ENCODE data around the gene MCCD1. TPM values are rescaled to one million over a fixed set of nuclear protein-coding genes. Genes with fewer than 3 reads are reported as not detected.
A peak's percentile ranks its signal among the peaks of the same experiment; 100 is the strongest.

The MCCD1 gene
- total RNA-seq (2022) = not detected in 2 replicates
- Bru-seq, nascent RNA = percentile 19 among the genes with signal in this experiment
- BruChase-seq, experiment 1, labeled RNA remaining after a 2-hour chase = not detected
- not detected for BruChase-seq, experiment 2, labeled RNA remaining after a 6-hour chase
- long read RNA-seq = 0 reads

GRCh38 chr6:31528821-31529328 lies at the start of gene MCCD1:
Gene MCCD1 (plus strand): TSS chr6:31528962. CDS start chr6:31529015, 53 bp downstream.
- no peak for TF ChIP-seq CTCF (IDR thresholded peaks at IDR 0.05; ENCODE audit: insufficient read depth in 1 of 2, low read depth in 1 of 2, low read length in 1 of 2, severe bottlenecking in 1 of 2, unreplicated experiment in 1 of 2)
- H3K9me3 ChIP-seq = no peaks in the 10 kb centered on the region
- Mint-ChIP-seq H3K9me3 (ENCODE audit: unreplicated experiment) (no peaks in the 10 kb centered on the region), H3K4me3 (ENCODE audit: unreplicated experiment) (no peak within 1 kb of the TSS), H3K4me1 (ENCODE audit: low read depth, unreplicated experiment) (peaks cover 9% of the 10 kb centered on the region), H3K27ac (ENCODE audit: unreplicated experiment) (no peak within 1 kb of the TSS), H3K36me3 (ENCODE audit: insufficient read depth, unreplicated experiment) (peaks cover 67% of the 10 kb centered on the region), H3K27me3 (ENCODE audit: insufficient read depth, unreplicated experiment) (no peaks in the 10 kb centered on the region)
- DNase-seq = no peak
- no TSS peak for BruUV-seq (replicated peaks)
- H3K27me3 ChIP-seq (replicated peaks; ENCODE audit: control insufficient read depth, insufficient read depth, low read length) = no peaks in the 10 kb centered on the region
- CTCF ChIA-PET = no interaction called here
- H3K36me3 ChIP-seq (ENCODE audit: control insufficient read depth, insufficient read depth, low read length) = peaks cover 7% of the 10 kb centered on the region
- no peaks in the 10 kb centered on the region for H3K4me1 ChIP-seq
- no peak within 1 kb of the TSS for H3K4me3 ChIP-seq (ENCODE audit: low read depth, low read length)
- intact Hi-C loops (cut with micrococcal nuclease; ENCODE audit: unreplicated experiment) = loop anchor here (5.0 kb wide), 1 partner anchor 37 kb away; no protein-coding TSS in a partner anchor
- POLR2A ChIA-PET = interaction anchor here (0.5 to 1.8 kb wide), 3 partner anchors 12 to 66 kb away, joined by 3 to 13 read pairs (median 4); partner anchors contain the start of gene DDX39B

- no peaks in the 10 kb centered on the region for H3K4me1 ChIP-seq
- Mint-ChIP-seq H3K27me3 (ENCODE audit: insufficient read depth, unreplicated experiment) (peaks cover 11% of the 10 kb centered on the region), H3K9me3 (ENCODE audit: unreplicated experiment) (no peaks in the 10 kb centered on the region), H3K36me3 (ENCODE audit: insufficient read depth, unreplicated experiment) (no peaks in the 10 kb centered on the region), H3K4me3 (ENCODE audit: unreplicated experiment) (no peak overlapping the region), H3K4me1 (ENCODE audit: low read depth, unreplicated experiment) (no peaks in the 10 kb centered on the region), H3K27ac (ENCODE audit: unreplicated experiment) (no peak overlapping the region)
- ChIA-PET POLR2A (no interaction called here), CTCF (interaction anchor here (1.3 kb wide), 1 partner anchor 62 kb away, joined by 3 read pairs; the partner anchor contains the start of gene DDX39B)
- H3K9me3 ChIP-seq = no peaks in the 10 kb centered on the region
- no peak overlapping the region for H3K4me3 ChIP-seq (ENCODE audit: low read depth, low read length)
- no peak for DNase-seq
- TF ChIP-seq CTCF (IDR thresholded peaks at IDR 0.05; ENCODE audit: insufficient read depth in 1 of 2, low read depth in 1 of 2, low read length in 1 of 2, severe bottlenecking in 1 of 2, unreplicated experiment in 1 of 2) = no peak
- no peaks in the 10 kb centered on the region for H3K36me3 ChIP-seq (ENCODE audit: control insufficient read depth, insufficient read depth, low read length)
- no TSS peak for BruUV-seq (replicated peaks)
- no peaks in the 10 kb centered on the region; the same call in 1 of the 2 replicates for H3K27me3 ChIP-seq (replicated peaks; ENCODE audit: control insufficient read depth, insufficient read depth, low read length)
- intact Hi-C loops (cut with micrococcal nuclease; ENCODE audit: unreplicated experiment) = no loop called here
Observed at GRCh38 chr6:31479151-31479932, 49.4 kb upstream of the MCCD1 start.

GRCh38 chr6:31479933-31480535 lies 48.7 kb upstream of the MCCD1 start:
- H3K4me3 Mint-ChIP-seq (ENCODE audit: unreplicated experiment) = no peak overlapping the region
- ChIA-PET CTCF (no interaction called here), POLR2A (no interaction called here)
- no peaks in the 10 kb centered on the region for H3K9me3 ChIP-seq
- TF ChIP-seq CTCF (IDR thresholded peaks at IDR 0.05; ENCODE audit: insufficient read depth in 1 of 2, low read depth in 1 of 2, low read length in 1 of 2, severe bottlenecking in 1 of 2, unreplicated experiment in 1 of 2) = no peak
- no peaks in the 10 kb centered on the region for H3K4me1 ChIP-seq
- H3K4me1 Mint-ChIP-seq (ENCODE audit: low read depth, unreplicated experiment) = no peaks in the 10 kb centered on the region
- H3K27me3 Mint-ChIP-seq (ENCODE audit: insufficient read depth, unreplicated experiment) = peaks cover 11% of the 10 kb centered on the region
- H3K27me3 ChIP-seq (replicated peaks; ENCODE audit: control insufficient read depth, insufficient read depth, low read length) = no peaks in the 10 kb centered on the region; the same call in 1 of the 2 replicates
- H3K9me3 Mint-ChIP-seq (ENCODE audit: unreplicated experiment) = no peaks in the 10 kb centered on the region
- no peaks in the 10 kb centered on the region for H3K36me3 ChIP-seq (ENCODE audit: control insufficient read depth, insufficient read depth, low read length)
- H3K4me3 ChIP-seq (ENCODE audit: low read depth, low read length) = no peak overlapping the region
- intact Hi-C loops (cut with micrococcal nuclease; ENCODE audit: unreplicated experiment) = loop anchor here (5.0 kb wide), 1 partner anchor 38 kb away; no protein-coding TSS in a partner anchor
- BruUV-seq (replicated peaks) = no TSS peak
- no peak overlapping the region for H3K27ac Mint-ChIP-seq (ENCODE audit: unreplicated experiment)
- DNase-seq = no peak
- H3K36me3 Mint-ChIP-seq (ENCODE audit: insufficient read depth, unreplicated experiment) = no peaks in the 10 kb centered on the region
